Stimulated activated CD4-positive, alpha-beta T cell treated with anti-CD3 and anti-CD28 coated beads, Interleukin-15, amount 100 ng/mL, for 48 hours (primary cell): ENCODE measurements around the gene YPEL5.
"Not testable (repeated sequence)": the region's sequence is repeated elsewhere in the genome, so short reads cannot be mapped to it uniquely, and the experiment has no call there.

Experiments
- DNase-seq, 2 donors: peaks; one replicate each; pipeline ENCODE4 v3.0.0-alpha.2; 2020; ENCODE audit warnings: low read depth in 2 of 2

YPEL5 gene

GRCh38 chr2:30146337-30147195 lies at the start of gene YPEL5:
Gene YPEL5, plus strand, starts transcription at chr2:30147007. Its CDS starts 9,645 bp downstream, at chr2:30156652.
- DNase-seq = peak; percentile 97 to 99

- no peak for DNase-seq
Measured at GRCh38 chr2:30098266-30099005, 48.4 kb upstream of the YPEL5 start.

- not testable (repeated sequence) for DNase-seq
Measured at GRCh38 chr2:30099366-30099765, 47.4 kb upstream of the YPEL5 start.

DNA sequence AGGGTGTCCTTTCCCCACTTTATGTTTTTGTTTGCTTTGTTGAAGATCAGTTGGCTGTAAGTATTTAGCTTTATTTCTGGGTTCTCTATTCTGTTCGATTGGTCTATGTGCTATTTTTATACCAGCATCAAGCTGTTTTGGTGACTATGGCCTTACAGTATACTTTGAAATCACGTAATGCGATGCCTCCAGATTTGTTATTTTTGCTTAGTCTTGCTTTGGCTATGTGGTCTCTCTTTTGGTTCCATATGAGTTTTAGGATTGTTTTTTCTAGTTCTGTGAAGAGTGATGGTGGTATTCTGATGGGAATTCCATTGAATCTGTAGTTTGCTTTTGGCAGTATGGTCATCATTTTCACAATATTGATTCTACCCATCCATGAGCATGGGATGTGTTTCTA lies 46.1 kb upstream of the YPEL5 start:
- not testable (repeated sequence) for DNase-seq

GRCh38 chr2:30104307-30104706 lies 42.5 kb upstream of the YPEL5 start:
- DNase-seq = no peak

- no peak for DNase-seq
Measured at GRCh38 chr2:30105556-30105955, 41.3 kb upstream of the YPEL5 start.

GRCh38 chr2:30106543-30106942 lies 40.3 kb upstream of the YPEL5 start:
- no peak for DNase-seq

DNA sequence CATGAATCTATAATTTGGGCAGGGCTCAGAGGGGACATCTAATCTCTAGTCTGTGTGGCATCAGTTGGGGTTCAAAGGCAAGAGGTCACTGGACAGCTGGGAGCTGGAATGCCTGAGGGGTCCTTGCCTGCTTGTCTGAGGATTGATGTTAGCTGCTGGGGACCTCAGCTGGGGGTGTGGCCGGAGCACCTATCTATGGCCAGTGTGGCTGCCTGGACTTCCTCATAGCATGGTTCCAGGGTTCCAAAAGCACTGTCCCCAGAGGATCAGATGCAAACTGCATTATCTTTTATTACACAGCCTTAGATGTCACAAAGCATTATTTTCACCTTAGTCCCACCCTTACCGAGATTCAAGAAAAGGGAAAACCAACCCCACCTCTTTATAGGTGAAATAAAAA lies 38.6 kb upstream of the YPEL5 start:
- DNase-seq = no peak

GRCh38 chr2:30108851-30109250 lies 38.0 kb upstream of the YPEL5 start:
- no peak for DNase-seq

- no peak for DNase-seq
Measured at GRCh38 chr2:30109856-30110255, 37.0 kb upstream of the YPEL5 start.

- no peak for DNase-seq
Measured at GRCh38 chr2:30110773-30111172, 36.0 kb upstream of the YPEL5 start.

DNA sequence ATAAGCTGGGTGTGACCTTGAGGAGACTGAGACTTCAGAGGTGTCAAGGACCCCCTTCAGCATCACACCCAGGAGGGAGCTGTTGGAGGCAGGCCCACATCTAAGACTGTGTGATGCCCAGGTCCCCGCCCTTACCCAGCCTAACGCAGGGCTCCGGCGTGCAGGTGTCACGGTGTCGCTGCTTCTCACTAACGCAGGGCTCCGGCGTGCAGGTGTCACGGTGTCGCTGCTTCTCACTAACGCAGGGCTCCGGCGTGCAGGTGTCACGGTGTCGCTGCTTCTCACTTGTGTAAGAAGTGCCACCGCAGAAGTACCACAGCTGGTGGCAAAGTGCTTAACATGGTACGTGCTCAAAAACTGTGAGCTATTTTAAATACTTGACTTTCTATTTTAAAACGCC lies 35.6 kb upstream of the YPEL5 start:
- DNase-seq = not testable (repeated sequence)

GRCh38 chr2:30112561-30112960 lies 34.2 kb upstream of the YPEL5 start:
- no peak for DNase-seq

DNA sequence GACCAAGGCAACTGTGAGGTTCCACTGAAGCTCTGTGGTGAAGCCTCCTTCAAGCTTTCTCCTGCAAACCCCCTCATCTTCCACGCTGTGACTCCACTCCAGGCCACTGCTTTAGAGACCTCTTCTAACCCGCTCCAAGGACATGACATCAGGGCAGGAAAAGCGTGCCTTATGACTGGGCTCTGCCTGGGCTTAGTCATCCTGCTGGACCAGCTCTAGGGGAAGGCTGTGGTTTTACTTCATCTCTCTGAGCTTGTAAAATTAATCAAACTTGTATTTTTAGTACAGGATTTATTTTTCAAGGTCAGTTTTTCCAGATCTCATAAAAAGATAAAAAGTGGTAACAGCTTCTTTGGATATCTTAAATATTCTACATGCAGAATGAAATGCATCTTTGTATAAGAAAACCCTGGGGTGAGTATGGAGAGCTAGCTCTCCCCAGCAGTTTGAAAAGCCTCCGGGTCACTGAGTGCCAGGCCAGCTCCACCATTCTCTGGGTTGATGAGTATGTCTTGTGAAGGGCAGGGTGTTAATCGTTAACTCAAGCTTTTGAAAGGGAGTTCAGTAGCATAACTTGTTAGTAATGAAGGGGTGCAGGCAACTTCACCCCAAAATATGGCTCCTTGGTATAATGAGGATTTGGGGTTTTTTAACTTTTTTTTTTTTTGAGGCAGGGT lies 33.1 kb upstream of the YPEL5 start:
- DNase-seq = no peak

DNA sequence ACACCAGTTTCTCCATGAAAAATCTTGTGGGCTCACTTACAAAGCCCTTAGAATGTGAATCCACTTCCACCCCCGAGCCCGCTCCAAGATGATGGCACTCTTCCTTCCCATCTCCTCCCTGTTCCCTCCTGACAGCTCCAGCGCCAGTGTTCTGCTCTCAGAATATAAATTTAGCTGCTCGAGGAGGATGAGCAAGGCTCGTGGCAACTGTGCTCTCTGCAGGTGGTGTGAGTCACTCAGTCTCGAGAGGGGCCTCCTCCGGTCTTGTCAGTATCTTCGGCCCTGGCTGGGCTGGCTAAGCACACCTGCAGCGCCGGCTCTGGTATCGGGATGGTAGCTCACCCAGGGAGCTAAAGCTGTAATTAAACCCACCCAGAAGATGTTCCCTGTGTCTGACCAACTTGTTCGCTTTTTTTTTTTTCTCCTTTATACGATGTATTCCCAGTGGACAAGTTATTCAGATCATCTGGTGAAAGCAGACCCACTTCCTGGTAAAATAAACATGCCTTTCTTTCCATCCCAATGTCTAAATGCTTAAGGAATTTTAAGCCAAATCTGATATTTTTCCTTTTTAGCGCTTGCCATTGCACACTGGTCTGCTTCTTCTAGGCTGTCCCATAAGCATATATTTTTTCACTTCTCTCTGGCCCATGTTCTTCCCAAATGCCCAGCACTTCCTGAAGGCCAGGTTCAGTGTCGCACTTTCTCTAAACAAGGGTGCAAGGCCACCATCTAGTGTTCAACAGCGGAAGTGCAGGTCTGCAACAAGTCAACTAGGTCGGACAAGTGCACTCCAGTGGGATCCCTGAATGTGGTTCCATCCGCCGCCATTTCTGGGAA lies 31.4 kb upstream of the YPEL5 start:
- peak; percentile 41 to 61 for DNase-seq

DNA sequence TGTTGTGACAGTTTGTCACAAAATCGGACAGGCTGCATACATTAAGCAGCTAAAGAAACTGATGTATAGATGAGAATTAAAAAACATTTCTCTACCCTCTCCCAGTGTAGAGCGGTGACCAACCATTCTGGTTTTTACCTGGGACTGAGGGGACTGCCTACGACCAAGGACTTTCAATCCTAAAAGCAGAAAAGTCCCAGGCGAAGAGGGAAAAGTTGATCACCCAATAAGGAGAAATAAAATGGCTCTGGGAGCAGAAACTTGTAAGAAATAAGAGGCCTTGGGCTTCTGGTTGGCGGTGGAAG lies 30.9 kb upstream of the YPEL5 start:
- DNase-seq = no peak

DNA sequence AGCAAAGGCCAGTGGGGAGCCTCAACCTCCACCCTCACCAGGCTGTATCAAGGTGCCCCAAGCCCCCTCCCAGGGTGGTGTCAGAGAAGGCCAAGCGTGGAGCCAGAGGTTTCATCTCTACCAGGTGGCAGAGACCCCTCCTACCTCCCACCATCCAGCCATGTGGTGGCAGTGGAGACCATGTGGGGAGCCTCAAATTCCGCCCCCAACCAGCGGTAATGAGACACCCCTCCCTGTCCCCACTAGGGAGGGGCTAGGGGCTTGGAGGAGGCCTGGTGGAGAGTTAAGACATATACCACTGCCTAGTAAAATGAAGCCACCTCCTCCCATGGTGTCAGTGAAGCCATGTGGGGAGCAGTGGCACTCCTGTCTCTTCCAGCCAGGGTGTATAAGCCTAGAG lies 24.4 kb upstream of the YPEL5 start:
- DNase-seq = no peak

DNA sequence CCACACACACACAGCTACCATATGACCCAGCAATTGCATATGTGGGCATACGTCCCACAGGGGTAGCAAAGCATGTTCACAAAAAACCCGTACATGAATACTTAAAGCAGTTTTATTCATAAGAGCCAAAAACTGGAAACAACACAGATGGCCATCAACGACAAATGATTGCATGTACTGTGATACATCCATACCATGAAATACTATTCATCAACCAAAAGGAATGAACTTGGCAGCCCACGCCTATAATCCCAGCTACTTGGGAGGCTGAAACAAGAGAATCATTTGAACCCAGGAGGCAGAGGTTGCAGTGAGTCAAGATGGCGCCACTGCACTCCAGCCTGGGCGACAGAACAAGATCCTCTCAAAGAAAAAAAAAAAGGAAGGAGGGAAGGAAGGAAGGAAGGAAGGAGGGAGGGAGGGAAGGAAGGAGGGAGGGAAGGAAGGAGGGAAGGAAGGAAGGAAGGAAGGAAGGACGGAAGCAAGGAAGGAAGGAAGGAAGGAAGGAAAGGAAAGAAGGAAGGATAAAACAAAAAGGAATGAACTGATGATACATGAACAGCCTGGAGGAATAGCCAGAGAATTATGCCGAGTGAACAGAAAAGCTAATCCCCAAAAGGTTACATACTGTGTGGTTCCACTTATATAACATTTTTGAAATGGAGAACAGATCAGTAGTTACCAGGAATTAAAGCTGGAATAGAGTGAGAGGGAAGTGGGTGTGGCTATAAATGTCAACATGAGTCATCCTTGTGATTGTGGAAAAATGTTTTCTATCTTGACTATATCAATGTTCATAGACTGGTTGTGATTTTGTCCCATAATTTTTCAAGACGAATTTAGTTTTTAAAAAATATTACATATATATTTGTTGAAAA lies 19.6 kb upstream of the YPEL5 start:
- no peak for DNase-seq

- DNase-seq = no peak
Measured at GRCh38 chr2:30134582-30134981, 12.2 kb upstream of the YPEL5 start.

GRCh38 chr2:30135541-30135940 lies 11.3 kb upstream of the YPEL5 start:
- DNase-seq = no peak
